OCI-M2 (cell line): ENCODE data around the gene AZGP1.
"Not testable (repeated sequence)": the region's sequence is repeated elsewhere in the genome, so short reads cannot be mapped to it uniquely, and the experiment has no call there.

Experiments
- DNase-seq: peaks from one replicate; lab custom pipeline; 2025; ENCODE audit not compliant: unreplicated experiment; lab: John Stamatoyannopoulos, UW

The AZGP1 gene

DNA sequence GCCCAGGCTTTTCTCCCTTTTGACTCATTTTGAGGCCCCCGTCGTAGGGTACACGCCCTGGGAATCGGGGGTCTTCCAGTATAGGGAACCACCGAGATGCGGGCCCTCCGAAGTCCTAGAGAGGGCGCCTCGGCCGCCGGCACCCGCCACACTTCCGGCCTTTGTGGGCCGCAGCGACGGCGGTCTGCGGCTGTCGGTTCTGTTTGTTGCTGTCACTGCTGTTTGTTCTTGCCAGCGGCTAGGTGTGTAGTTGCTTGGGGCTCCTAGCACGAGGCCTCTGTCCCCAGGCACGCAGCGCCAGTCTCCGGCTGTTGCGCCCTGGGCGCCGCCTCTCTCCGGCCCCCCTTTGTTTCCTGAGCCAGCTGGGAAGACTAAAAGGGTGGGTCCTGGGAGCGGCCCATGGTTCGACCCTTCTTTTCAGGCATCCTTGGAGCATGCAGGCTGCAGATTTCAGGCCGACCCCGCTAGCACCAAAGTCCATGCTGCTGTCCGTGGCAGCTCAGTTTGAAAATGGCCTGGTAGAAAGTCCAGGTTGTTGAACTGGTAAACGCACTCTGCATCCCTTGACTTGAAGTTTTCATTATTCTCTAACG lies 21.8 kb upstream of the AZGP1 start:
- no peak for DNase-seq

GRCh38 chr7:99996755-99997544 lies 21.1 kb upstream of the AZGP1 start:
- no peak for DNase-seq

GRCh38 chr7:99994819-99995218 lies 19.0 kb upstream of the AZGP1 start:
- DNase-seq = no peak

- no peak for DNase-seq
Measured at GRCh38 chr7:99992330-99993038, 16.7 kb upstream of the AZGP1 start.

DNA sequence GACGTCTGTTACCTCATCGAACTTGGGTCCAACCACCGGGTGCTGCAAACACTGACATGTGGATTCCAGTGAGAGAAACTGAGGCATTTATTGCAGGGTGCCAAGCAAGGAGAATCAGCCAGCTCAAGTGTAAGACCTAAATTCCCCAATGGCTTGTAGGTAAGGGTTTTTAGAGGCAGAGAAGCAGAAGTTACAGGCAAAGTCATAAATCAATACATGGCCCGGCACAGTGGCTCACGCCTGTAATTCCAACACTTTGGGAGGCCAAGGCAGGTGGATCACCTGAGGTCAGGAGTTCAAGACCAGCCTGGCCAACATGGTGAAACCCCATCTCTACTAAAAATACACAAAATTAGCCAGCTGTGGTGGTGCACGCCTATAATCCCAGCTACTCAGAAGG lies 15.7 kb upstream of the AZGP1 start:
- not testable (repeated sequence) for DNase-seq

- no peak for DNase-seq
Measured at GRCh38 chr7:99990460-99990852, 14.6 kb upstream of the AZGP1 start.

- no peak for DNase-seq
Measured at GRCh38 chr7:99987846-99988245, 12.0 kb upstream of the AZGP1 start.

DNA sequence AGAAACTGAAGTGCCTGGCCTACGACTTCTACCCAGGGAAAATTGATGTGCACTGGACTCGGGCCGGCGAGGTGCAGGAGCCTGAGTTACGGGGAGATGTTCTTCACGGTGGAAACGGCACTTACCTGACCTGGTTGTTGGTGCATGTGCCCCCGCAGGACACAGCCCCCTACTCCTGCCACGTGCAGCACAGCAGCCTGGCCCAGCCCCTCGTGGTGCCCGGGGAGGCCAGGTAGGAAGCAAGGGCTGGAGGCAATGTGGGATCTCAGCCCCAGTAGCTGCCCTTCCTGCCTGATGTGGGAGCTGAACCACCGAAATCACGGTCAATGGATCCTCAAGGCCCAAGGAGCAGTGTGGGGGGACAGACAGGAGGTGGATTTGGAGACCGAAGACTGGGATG lies 11.5 kb upstream of the AZGP1 start:
- DNase-seq = not testable (repeated sequence)

- DNase-seq = no peak
Measured at GRCh38 chr7:99984593-99984992, 8.8 kb upstream of the AZGP1 start.

- DNase-seq = not testable (repeated sequence)
Measured at GRCh38 chr7:99981066-99981465, 5.2 kb upstream of the AZGP1 start.

DNA sequence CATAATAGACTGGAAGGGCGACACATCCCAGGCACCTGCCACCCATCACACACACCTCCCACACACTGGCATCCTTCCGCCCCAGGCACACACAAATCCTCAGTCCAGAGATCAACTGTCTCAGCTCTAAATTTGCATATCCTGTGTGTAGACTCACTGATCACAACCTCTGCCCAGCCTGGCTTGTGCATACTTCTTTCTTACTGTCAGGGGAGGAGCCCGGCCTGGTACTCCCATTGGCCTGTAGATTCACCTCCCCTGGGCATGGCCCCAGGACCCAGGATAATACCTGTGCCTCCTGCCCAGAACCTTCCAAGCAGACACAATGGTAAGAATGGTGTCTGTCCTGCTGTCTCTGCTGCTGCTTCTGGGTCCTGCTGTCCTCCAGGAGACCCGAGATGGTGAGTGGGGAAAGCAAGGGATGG lies 4.6 kb upstream of the AZGP1 start:
- not testable (repeated sequence) for DNase-seq

DNA sequence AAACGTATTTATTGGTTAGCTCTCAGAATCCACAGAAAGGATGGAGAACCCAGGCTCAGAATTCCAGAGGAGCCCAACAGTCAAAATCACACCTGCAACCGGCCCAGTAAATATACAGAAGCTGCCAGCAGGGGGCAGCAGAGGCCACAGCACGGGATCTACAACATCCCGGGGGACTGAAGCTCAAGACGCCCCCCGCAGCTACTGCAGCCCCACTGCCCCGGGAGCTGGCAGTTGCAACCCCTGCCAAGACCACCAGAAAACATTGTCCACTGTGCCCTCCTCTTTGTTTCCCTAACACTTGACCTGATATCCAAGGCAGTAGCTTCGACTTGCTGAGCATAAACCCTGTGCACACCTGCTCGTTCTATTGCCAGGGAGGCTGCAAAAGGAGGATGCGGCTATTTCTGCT lies 4.0 kb upstream of the AZGP1 start:
- not testable (repeated sequence) for DNase-seq

DNA sequence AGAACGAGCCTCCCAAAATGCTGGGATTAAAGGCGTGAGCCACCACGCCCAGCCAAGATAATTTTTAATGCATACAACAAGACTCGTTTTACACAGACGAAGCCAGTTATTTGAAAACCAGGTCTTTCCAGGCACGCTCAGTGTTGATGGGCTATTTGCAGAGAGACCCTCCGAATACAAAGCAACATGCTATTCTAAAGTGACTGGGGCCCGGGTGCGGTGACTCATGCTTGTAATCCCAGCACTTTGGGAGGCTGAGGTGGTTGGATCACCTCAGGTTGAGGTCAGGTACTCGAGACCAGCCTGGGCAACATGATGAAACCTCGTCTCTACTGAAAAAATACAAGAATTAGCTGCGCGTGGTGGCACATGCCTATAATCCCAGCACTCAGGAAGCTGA lies 795 bp upstream of the AZGP1 start:
- no peak for DNase-seq

DNA sequence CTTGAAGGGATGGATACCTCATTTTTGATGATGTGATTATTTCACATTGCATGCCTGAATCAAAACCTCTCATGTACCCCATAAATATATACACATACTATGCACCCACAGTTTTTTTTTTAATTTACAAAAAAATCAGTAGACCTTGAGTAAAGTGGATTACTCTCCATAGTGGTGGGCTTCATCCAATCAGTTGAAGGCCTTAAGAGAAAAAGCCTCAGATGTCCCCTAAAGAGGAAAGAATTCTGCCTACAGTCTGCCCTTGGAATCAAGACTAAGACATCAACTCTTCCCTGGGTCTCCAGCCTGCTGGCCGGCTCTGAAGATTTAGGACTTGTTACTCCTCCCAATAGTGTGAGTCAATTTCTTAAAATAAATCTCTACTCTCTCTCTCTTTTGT lies 1.1 kb downstream of the AZGP1 start:
- no peak for DNase-seq

DNA sequence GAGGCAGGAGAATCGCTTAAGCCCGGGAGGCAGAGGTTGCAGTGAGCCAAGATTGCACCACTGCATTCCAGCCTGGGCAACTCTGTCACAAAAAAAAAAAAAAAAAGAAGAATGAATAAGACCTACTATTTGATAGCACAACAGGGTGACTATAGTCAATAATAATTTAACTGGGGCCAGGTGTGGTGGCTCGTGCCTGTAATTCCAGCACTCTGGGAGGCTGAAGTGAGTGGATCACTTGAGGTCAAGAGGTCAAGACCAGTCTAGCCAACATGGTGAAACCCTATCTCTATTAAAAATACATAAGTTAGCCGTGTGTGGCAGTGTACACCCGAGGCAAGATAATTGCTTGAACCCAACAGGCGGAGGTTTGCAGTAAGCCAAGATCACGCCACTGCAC lies 2.0 kb downstream of the AZGP1 start:
- not testable (repeated sequence) for DNase-seq

GRCh38 chr7:99971242-99971641 lies 4.6 kb downstream of the AZGP1 start:
- DNase-seq = no peak

- not testable (repeated sequence) for DNase-seq
Measured at GRCh38 chr7:99969813-99970212, 6.0 kb downstream of the AZGP1 start.

GRCh38 chr7:99969298-99969697 lies 6.5 kb downstream of the AZGP1 start:
- no peak for DNase-seq

- no peak for DNase-seq
Measured at GRCh38 chr7:99958564-99959227, 17.1 kb downstream of the AZGP1 start.

DNA sequence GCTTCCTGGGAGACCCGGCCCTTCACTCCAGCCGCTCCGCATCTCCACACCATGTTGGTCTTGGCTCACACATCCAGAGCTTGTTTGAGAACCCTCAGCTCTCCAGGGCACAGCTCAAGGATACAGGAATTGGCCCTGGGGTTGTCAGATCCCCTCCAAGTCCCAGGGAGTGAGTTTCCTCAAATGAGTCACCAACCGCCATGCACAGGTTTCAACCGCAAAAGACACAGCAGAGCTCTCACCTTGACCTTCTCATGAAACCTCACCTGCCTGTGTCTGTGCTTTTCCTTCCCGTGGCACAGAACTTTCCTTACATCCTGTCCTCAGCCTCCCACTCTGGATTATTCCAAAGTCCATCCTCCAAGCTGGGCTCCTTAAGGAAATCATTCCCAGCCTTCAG lies 20.6 kb downstream of the AZGP1 start:
- no peak for DNase-seq

DNA sequence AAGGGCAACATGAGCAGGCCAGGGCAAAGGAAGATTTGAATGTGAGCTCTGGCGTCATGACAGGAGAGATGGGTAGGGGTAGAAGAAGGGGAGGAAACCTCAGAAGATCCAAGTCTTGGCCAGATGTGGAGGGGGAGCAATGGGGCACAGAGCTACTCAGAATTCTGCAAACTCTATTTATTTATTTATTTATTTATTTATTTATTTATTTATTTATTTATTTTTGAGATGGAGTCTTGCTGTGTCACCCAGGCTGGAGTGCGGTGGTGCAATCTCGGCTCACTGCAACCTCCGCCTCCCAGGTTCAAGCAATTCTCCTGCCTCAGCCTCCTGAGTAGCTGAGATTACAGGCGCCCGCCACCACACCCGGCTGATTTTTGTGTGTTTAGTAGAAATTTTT lies 21.2 kb downstream of the AZGP1 start:
- not testable (repeated sequence) for DNase-seq

DNA sequence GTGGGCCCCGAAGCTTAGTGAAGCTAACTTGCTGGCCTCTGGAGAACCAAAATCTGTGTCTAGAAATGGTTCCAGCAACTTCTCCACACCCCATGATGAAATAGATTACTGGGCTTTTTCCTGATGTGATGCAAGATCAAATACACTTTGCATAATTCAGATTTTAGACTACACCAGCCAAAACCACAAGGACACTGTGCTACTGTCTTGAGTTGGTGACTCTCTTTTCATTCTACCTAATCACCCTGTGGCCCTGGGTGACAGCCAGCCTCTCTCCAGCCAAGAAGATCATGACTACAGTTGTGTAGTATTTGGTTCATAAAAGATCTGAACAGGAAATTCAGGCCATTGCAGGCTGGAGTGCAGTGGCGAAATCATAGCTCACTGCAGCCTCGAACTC lies 22.2 kb downstream of the AZGP1 start:
- no peak for DNase-seq
